ENCODE results near the gene RHBDF1. TPM values are rescaled to one million over a fixed set of nuclear protein-coding genes. Genes with fewer than 3 reads are reported as not detected.

Gene RHBDF1
- total RNA-seq, 4 donors from 2014 or later: 92.7 to 157 (median 137) TPM

- peak overlapping the region; percentile 80 to 99 (median 94) for H3K27ac ChIP-seq
- peaks cover 0 to 8% (median 0%) of the 10 kb centered on the region in 3 donors for H3K36me3 ChIP-seq
- TF ChIP-seq EP300 (IDR thresholded peaks at IDR 0.05) (no peak), POLR2A (IDR thresholded peaks at IDR 0.05) (no peak)
- TF ChIP-seq, protein P1, sequence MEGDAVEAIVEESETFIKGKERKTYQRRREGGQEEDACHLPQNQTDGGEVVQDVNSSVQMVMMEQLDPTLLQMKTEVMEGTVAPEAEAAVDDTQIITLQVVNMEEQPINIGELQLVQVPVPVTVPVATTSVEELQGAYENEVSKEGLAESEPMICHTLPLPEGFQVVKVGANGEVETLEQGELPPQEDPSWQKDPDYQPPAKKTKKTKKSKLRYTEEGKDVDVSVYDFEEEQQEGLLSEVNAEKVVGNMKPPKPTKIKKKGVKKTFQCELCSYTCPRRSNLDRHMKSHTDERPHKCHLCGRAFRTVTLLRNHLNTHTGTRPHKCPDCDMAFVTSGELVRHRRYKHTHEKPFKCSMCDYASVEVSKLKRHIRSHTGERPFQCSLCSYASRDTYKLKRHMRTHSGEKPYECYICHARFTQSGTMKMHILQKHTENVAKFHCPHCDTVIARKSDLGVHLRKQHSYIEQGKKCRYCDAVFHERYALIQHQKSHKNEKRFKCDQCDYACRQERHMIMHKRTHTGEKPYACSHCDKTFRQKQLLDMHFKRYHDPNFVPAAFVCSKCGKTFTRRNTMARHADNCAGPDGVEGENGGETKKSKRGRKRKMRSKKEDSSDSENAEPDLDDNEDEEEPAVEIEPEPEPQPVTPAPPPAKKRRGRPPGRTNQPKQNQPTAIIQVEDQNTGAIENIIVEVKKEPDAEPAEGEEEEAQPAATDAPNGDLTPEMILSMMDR (IDR thresholded peaks at IDR 0.05): no peak
- no peaks in the 10 kb centered on the region for H3K27me3 ChIP-seq
- H3K4me1 ChIP-seq: peaks cover 0 to 91% (median 72%) of the 10 kb centered on the region in 4 donors
- peak overlapping the region in 1 of 4 donors; percentile 13 for H3K4me3 ChIP-seq
- DNase-seq (ENCODE audit: low spot score in 2 of 2): no peak
- 29 to 31% methylated on average over 7 to 8 of the region's 8 CpGs for WGBS, 2 donors
- no peaks in the 10 kb centered on the region for H3K9me3 ChIP-seq
Observed at GRCh38 chr16:69181-69580, 3.2 kb downstream of the RHBDF1 start.

DNA sequence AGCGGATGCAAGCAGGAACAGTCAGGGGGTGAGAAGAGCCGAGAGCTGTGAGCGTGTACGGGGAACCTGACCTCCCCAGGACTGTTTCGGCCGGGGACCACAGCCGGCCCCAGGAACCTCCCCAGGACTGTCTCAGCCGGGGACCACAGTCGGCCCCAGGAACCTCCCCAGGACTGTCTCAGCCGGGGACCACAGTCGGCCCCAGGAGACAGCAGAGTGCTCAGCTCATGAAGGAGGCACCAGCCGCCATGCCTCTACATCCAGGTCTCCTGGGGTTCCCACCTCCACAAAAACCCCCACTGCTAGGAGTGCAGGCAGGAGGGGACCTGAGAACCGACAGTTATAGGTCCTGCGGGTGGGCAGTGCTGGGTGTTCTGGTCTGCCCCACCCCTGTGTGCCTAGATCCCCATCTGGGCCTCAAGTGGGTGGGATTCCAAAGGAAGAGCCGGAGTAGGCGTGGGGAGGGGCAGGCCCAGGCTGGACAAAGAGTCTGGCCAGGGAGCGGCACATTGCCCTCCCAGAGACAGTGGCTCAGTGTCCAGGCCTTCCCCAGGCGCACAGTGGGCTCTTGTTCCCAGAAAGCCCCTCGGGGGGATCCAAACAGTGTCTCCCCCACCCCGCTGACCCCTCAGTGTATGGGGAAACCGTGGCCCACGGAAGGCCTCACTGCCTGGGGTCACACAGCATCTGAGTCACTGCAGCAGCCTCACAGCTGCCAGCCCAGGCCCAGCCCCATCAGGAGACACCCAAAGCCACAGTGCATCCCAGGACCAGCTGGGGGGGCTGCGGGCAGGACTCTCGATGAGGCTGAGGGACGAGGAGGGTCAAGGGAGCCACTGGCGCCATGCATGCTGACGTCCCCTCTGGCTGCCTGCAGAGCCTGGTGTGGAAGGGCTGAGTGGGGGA is 4.3 kb downstream of the RHBDF1 start:
- Histone ChIP-seq H3K4me1 (peaks cover 0 to 82% (median 61%) of the 10 kb centered on the region in 4 donors), H3K27ac (peak overlapping the region; percentile 80 to 99 (median 94)), H3K9me3 (no peaks in the 10 kb centered on the region), H3K4me3 (peak overlapping the region in 3 of 4 donors; percentile 5 to 22 (median 19)), H3K27me3 (no peaks in the 10 kb centered on the region), H3K36me3 (peaks cover 0 to 19% (median 0%) of the 10 kb centered on the region in 3 donors)
- 30 to 41% methylated on average over 18 to 27 of the region's 27 CpGs for WGBS, 2 donors
- TF ChIP-seq EP300 (IDR thresholded peaks at IDR 0.05) (peak; percentile 28 to 91), POLR2A (IDR thresholded peaks at IDR 0.05) (peak in 1 of 2 donors; percentile 28)
- TF ChIP-seq, protein P1 (IDR thresholded peaks at IDR 0.05): no peak
- DNase-seq (ENCODE audit: low spot score in 2 of 2): peak; percentile 35 to 57

- no peak for DNase-seq (ENCODE audit: low spot score in 2 of 2)
- Histone ChIP-seq H3K27ac (peak overlapping the region; percentile 80 to 99 (median 94)), H3K27me3 (no peaks in the 10 kb centered on the region), H3K4me3 (peak overlapping the region in 1 of 4 donors; percentile 22), H3K36me3 (peaks cover 0 to 27% (median 0%) of the 10 kb centered on the region in 3 donors), H3K4me1 (peaks cover 0 to 75% (median 55%) of the 10 kb centered on the region in 4 donors), H3K9me3 (no peaks in the 10 kb centered on the region)
- TF ChIP-seq EP300 (IDR thresholded peaks at IDR 0.05) (peak in 1 of 2 donors; percentile 49), POLR2A (IDR thresholded peaks at IDR 0.05) (no peak)
- WGBS, 2 donors: 41 to 60% methylated on average over 8 to 10 of the region's 10 CpGs
Observed at GRCh38 chr16:67183-67791, 5.1 kb downstream of the RHBDF1 start.

DNA sequence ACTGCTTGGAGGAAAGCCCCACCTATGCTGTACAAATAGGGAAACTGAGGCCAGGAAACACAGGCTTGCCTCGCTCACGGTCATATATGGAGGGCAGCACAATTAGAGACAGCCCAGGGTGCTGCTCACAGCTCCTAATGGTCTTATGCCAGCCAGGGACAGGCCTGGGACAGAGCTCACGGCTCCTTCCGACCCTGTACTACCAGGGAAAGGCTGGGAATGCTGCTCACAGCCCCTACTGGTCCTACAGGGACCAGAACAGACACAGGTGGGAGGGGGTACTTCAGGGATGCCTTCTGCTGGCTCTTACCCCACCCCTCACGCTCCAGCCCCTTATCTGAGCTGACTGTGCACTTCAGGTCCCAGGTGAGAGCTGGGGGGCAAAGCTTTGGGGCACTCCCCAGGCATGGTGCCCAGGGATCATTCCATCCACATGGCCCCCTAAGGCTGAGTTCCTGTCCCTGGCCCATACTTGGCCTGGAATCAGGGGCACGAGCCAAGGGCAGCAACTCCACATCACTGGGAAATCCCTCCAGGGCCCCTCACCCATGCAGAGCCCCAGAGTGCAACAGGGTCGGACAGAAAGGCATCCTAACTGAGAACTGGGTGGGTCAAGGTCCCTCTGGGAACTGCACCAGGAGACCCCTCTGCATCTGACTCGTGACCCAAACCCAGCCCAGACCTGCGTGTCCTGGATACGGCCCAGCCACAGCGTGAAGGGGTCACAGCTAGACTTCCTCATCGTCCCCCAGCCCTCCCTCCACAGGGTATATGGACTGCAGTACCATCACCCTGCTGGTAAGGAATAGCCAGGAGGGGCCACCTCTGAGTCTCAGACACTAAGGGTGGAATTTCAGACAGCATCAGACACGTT is 5.9 kb downstream of the RHBDF1 start:
- TF ChIP-seq POLR2A (IDR thresholded peaks at IDR 0.05): no peak
- no peak for TF ChIP-seq EP300 (IDR thresholded peaks at IDR 0.05)
- TF ChIP-seq, protein P1 (IDR thresholded peaks at IDR 0.05): no peak

DNA sequence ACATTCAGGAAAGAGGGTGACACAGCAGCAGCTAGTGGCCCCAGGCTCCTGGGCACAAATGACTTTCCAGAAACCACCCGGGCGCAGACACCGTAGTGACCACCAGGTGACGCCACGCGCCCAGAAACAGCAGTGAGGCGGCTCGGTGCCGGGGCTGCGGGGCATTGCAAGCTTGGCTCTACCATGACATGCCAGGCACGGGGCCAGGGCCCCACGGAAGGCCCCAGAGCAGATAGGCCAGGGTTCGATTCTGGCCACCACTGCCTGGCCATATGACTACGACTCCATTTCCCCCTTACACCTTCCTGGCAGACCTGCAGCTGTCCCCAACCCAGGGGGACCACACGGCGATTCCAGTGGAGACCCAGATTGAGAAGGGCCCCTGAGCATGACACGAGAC is 6.7 kb downstream of the RHBDF1 start:
- H3K4me1 ChIP-seq: peaks cover 0 to 67% (median 50%) of the 10 kb centered on the region in 4 donors
- H3K36me3 ChIP-seq: peaks cover 0 to 42% (median 6%) of the 10 kb centered on the region in 3 donors
- H3K4me3 ChIP-seq: no peak overlapping the region
- TF ChIP-seq EP300 (IDR thresholded peaks at IDR 0.05) (peak in 1 of 2 donors; percentile 54), POLR2A (IDR thresholded peaks at IDR 0.05) (no peak)
- TF ChIP-seq, protein P1 (IDR thresholded peaks at IDR 0.05): peak; percentile 93 to 100 (median 98)
- peak overlapping the region in 3 of 4 donors; percentile 90 to 99 (median 97) for H3K27ac ChIP-seq
- no peaks in the 10 kb centered on the region for H3K27me3 ChIP-seq
- no peaks in the 10 kb centered on the region for H3K9me3 ChIP-seq
- WGBS, 2 donors: 17 to 31% methylated on average over 6 to 17 of the region's 17 CpGs
- DNase-seq (ENCODE audit: low spot score in 2 of 2): peak; percentile 79 to 91

More for the DNA sequence above, 5.9 kb downstream of the RHBDF1 start:
- Histone ChIP-seq H3K4me3 (no peak overlapping the region), H3K36me3 (peaks cover 0 to 34% (median under 1%) of the 10 kb centered on the region in 3 donors), H3K9me3 (no peaks in the 10 kb centered on the region), H3K27ac (peak overlapping the region; percentile 80 to 99 (median 94)), H3K27me3 (no peaks in the 10 kb centered on the region), H3K4me1 (peaks cover 0 to 75% (median 55%) of the 10 kb centered on the region in 4 donors)
- DNase-seq (ENCODE audit: low spot score in 2 of 2): no peak
- 35 to 50% methylated on average over 12 of the region's 13 CpGs for WGBS, 2 donors
